WTC11 (cell line): ENCODE data around the gene C1orf35. TPM values are rescaled to one million over a fixed set of nuclear protein-coding genes. Genes with fewer than 3 reads are reported as not detected.

Source experiments
- ATAC-seq: fragments of 200-7000 bp; cut with Tn5 transposase; 2 replicates; pipeline ENCODE4 v1.10.0; 2021; ENCODE audit warnings: mild to moderate bottlenecking, moderate library complexity
- CTCF ChIA-PET: fragments of 300-600 bp; sonication (Branson Sonifier 250); formaldehyde crosslinking; loops from one replicate; lab custom pipeline; 2021; ENCODE audit warnings: antibody characterized with exemption; lab: Charles Lee
- POLR2A ChIA-PET: fragments of 350-600 bp; sonication (Branson Sonifier 250); formaldehyde crosslinking; loops from one replicate; lab custom pipeline; 2021; ENCODE audit warnings: antibody characterized with exemption; lab: Charles Lee
- DNase-seq: peaks from one replicate; pipeline ENCODE4 v3.0.0; 2021; ENCODE audit warnings: low spot score
- H3K27ac Mint-ChIP-seq: 2 replicates; pipeline ENCODE4 v1.8.0; 2021; ENCODE audit warnings: mixed read lengths
- H3K27me3 Mint-ChIP-seq: 2 replicates; pipeline ENCODE4 v1.8.0; 2021; ENCODE audit warnings: low read depth, mild to moderate bottlenecking, moderate library complexity, mixed read lengths
- H3K36me3 Mint-ChIP-seq: 2 replicates; pipeline ENCODE4 v1.8.0; 2021; ENCODE audit warnings: mixed read lengths
- H3K4me1 Mint-ChIP-seq: 2 replicates; pipeline ENCODE4 v1.8.0; 2022; ENCODE audit warnings: mixed read lengths
- H3K4me3 Mint-ChIP-seq: 2 replicates; pipeline ENCODE4 v1.8.0; 2021; ENCODE audit warnings: mild to moderate bottlenecking, moderate library complexity, mixed read lengths
- H3K9me3 Mint-ChIP-seq: 2 replicates; pipeline ENCODE4 v1.8.0; 2021; ENCODE audit warnings: mixed read lengths
- ATF1 ChIP-seq: sonication (generic); formaldehyde crosslinking; IDR thresholded peaks from 2 replicates; pipeline ENCODE4 v1.8.1; 2023; ENCODE audit warnings: mild to moderate bottlenecking, moderate library complexity, missing genetic modification reagents
- ATF2 ChIP-seq: sonication (generic); formaldehyde crosslinking; IDR thresholded peaks from 2 replicates; pipeline ENCODE4 v1.8.1; 2022; ENCODE audit warnings: low read depth, missing genetic modification reagents, borderline replicate concordance
- ATF3 ChIP-seq: sonication (generic); formaldehyde crosslinking; conservative IDR thresholded peaks from 2 replicates; pipeline ENCODE4 v1.8.1; 2022; ENCODE audit warnings: mild to moderate bottlenecking, missing genetic modification reagents
- CDX4 ChIP-seq: fragments of 250-450 bp; sonication (Bioruptor Pico); IDR thresholded peaks from 2 replicates; pipeline ENCODE4 v1.9.0; 2021; ENCODE audit warnings: moderate library complexity, mild to moderate bottlenecking, inconsistent platforms, borderline replicate concordance
- CREM ChIP-seq: sonication (generic); formaldehyde crosslinking; IDR thresholded peaks from 2 replicates; pipeline ENCODE4 v1.8.1; 2022; ENCODE audit warnings: mild to moderate bottlenecking, missing genetic modification reagents, moderate library complexity
- E2F1 ChIP-seq: sonication (generic); formaldehyde crosslinking; IDR thresholded peaks from 2 replicates; pipeline ENCODE4 v1.8.0; 2022; ENCODE audit warnings: mild to moderate bottlenecking, missing genetic modification reagents
- E2F4 ChIP-seq: sonication (generic); formaldehyde crosslinking; IDR thresholded peaks from 2 replicates; pipeline ENCODE4 v1.8.1; 2022; ENCODE audit warnings: low read depth, mild to moderate bottlenecking, moderate library complexity, missing genetic modification reagents, borderline replicate concordance
- ERG ChIP-seq: fragments of 250-450 bp; sonication (Bioruptor Pico); IDR thresholded peaks from 2 replicates; pipeline ENCODE4 v1.8.0; 2021; ENCODE audit warnings: mild to moderate bottlenecking
- JAZF1 ChIP-seq: fragments of 250-450 bp; sonication (Bioruptor Pico); IDR thresholded peaks from 2 replicates; pipeline ENCODE4 v1.9.0; 2021; ENCODE audit warnings: moderate library complexity, mild to moderate bottlenecking, inconsistent platforms
- MAX ChIP-seq: sonication (generic); formaldehyde crosslinking; IDR thresholded peaks from 2 replicates; pipeline ENCODE4 v1.8.0; 2022; ENCODE audit warnings: mild to moderate bottlenecking, missing genetic modification reagents
- MLX ChIP-seq: sonication (generic); formaldehyde crosslinking; IDR thresholded peaks from 2 replicates; pipeline ENCODE4 v1.8.1; 2023; ENCODE audit warnings: mild to moderate bottlenecking, missing genetic modification reagents, moderate library complexity
- MYBL2 ChIP-seq: sonication (generic); formaldehyde crosslinking; IDR thresholded peaks from 2 replicates; pipeline ENCODE4 v1.8.1; 2023; ENCODE audit warnings: mild to moderate bottlenecking, moderate library complexity, missing genetic modification reagents
- NFATC4 ChIP-seq: fragments of 250-450 bp; sonication (Bioruptor Pico); IDR thresholded peaks from 2 replicates; pipeline ENCODE4 v1.9.0; 2021; ENCODE audit warnings: mild to moderate bottlenecking
- NFE2L1 ChIP-seq: sonication (generic); formaldehyde crosslinking; IDR thresholded peaks from 2 replicates; pipeline ENCODE4 v1.8.1; 2023; ENCODE audit warnings: missing genetic modification reagents
- NR2C2 ChIP-seq: sonication (generic); formaldehyde crosslinking; IDR thresholded peaks from 2 replicates; pipeline ENCODE4 v1.8.0; 2022; ENCODE audit warnings: mild to moderate bottlenecking, missing genetic modification reagents
- PRDM15 ChIP-seq: sonication (generic); formaldehyde crosslinking; IDR thresholded peaks from 2 replicates; pipeline ENCODE4 v1.8.0; 2022; ENCODE audit warnings: missing genetic modification reagents
- SMAD3 ChIP-seq: sonication (generic); formaldehyde crosslinking; IDR thresholded peaks from 2 replicates; pipeline ENCODE4 v1.8.0; 2022; ENCODE audit warnings: missing genetic modification reagents, mild to moderate bottlenecking, borderline replicate concordance
- SMAD4 ChIP-seq: sonication (generic); formaldehyde crosslinking; IDR thresholded peaks from 2 replicates; pipeline ENCODE4 v1.8.0; 2022; ENCODE audit warnings: mild to moderate bottlenecking, missing genetic modification reagents
- SP1 ChIP-seq: sonication (generic); formaldehyde crosslinking; conservative IDR thresholded peaks from 2 replicates; pipeline ENCODE4 v1.8.1; 2022; ENCODE audit warnings: missing genetic modification reagents
- TCF7 ChIP-seq: sonication (generic); formaldehyde crosslinking; IDR thresholded peaks from 2 replicates; pipeline ENCODE4 v1.8.0; 2022; ENCODE audit warnings: mild to moderate bottlenecking, low read depth, missing genetic modification reagents, moderate library complexity
- ZBTB21 ChIP-seq: sonication (generic); formaldehyde crosslinking; IDR thresholded peaks from 2 replicates; pipeline ENCODE4 v1.8.1; 2023; ENCODE audit warnings: mild to moderate bottlenecking, missing genetic modification reagents, borderline replicate concordance
- ZNF317 ChIP-seq: sonication (generic); formaldehyde crosslinking; IDR thresholded peaks from 2 replicates; pipeline ENCODE4 v1.8.1; 2023; ENCODE audit warnings: low read depth, mild to moderate bottlenecking, moderate library complexity, missing genetic modification reagents, borderline replicate concordance
- ZNF416 ChIP-seq: fragments of 250-450 bp; sonication (Bioruptor Pico); IDR thresholded peaks from 2 replicates; pipeline ENCODE4 v1.9.0; 2021; ENCODE audit warnings: mild to moderate bottlenecking, inconsistent platforms
- ZNF671 ChIP-seq: fragments of 250-450 bp; sonication (Bioruptor Pico); IDR thresholded peaks from 2 replicates; pipeline ENCODE4 v1.8.0; 2021; ENCODE audit warnings: mild to moderate bottlenecking
- total RNA-seq: library from RNA; stranded (reverse); gene quantifications from 3 replicates; pipeline ENCODE4 v1.2.3, GENCODE V29; 2021

C1orf35 gene
- total RNA-seq, 1 experiment from 2014 or later: 33.8 TPM

GRCh38 chr1:228140724-228141225, 37.6 kb upstream of the C1orf35 start (continued):
- TF ChIP-seq ERG (CRISPR knock-in tag) (no peak), ATF1 (no peak), NR2C2 (CRISPR knock-in tag) (no peak), NFATC4 (CRISPR knock-in tag) (no peak), PRDM15 (CRISPR knock-in tag) (no peak), SP1 (CRISPR knock-in tag) (no peak), ZNF671 (CRISPR knock-in tag) (no peak), JAZF1 (CRISPR knock-in tag) (no peak), CDX4 (CRISPR knock-in tag) (no peak), CREM (CRISPR knock-in tag) (no peak), ATF3 (CRISPR knock-in tag) (no peak), NFE2L1 (no peak), ZNF317 (CRISPR knock-in tag) (no peak), TCF7 (no peak), MYBL2 (CRISPR knock-in tag) (no peak)

- Mint-ChIP-seq H3K36me3 (no peaks in the 10 kb centered on the region), H3K9me3 (no peaks in the 10 kb centered on the region), H3K4me3 (peak within 1 kb of the TSS; percentile 88), H3K27me3 (peaks cover 34% of the 10 kb centered on the region), H3K4me1 (peaks cover 7% of the 10 kb centered on the region; the same call in 1 of the 2 replicates), H3K27ac (peak within 1 kb of the TSS; percentile 94)
- peak; percentile 98 for ATAC-seq
- DNase-seq: peak; percentile 100
- ChIA-PET CTCF (interaction anchor here (0.5 to 2.7 kb wide), 6 partner anchors 9 to 241 kb away, joined by 3 to 14 read pairs (median 4); partner anchors contain the start of genes GJC2 and IBA57), POLR2A (interaction anchor here (1.1 kb wide), 1 partner anchor 9 kb away, joined by 3 read pairs; no protein-coding TSS in a partner anchor)
- TF ChIP-seq SMAD3 (CRISPR knock-in tag): no peak
- no peak for TF ChIP-seq ZNF671 (CRISPR knock-in tag)
- no peak for TF ChIP-seq E2F1 (CRISPR knock-in tag)
- peak; percentile 92 for TF ChIP-seq CREM (CRISPR knock-in tag)
- TF ChIP-seq MAX (CRISPR knock-in tag): peak; percentile 48; the same call in 1 of the 2 replicates
- TF ChIP-seq ZNF416: no peak
- no peak; the same call in 1 of the 2 replicates for TF ChIP-seq E2F4 (CRISPR knock-in tag)
- TF ChIP-seq MLX (CRISPR knock-in tag): no peak
- no peak for TF ChIP-seq ATF3 (CRISPR knock-in tag)
- TF ChIP-seq ATF2 (CRISPR knock-in tag): no peak
- TF ChIP-seq ZBTB21 (CRISPR knock-in tag): peak; percentile 99
- TF ChIP-seq SMAD4 (CRISPR knock-in tag): no peak
These were observed 37.0 kb upstream of the C1orf35 start, which contains the start of gene GUK1 for GRCh38 chr1:228139931-228140723. TSS of gene GUK1 (plus strand) at chr1:228140279. CDS start at chr1:228140303, 24 bp downstream.
